K562 (cell line): ENCODE results near the gene ABHD14A. TPM values are rescaled to one million over a fixed set of nuclear protein-coding genes. Genes with fewer than 3 reads are reported as not detected.
A peak's percentile ranks its signal among the peaks of the same experiment; 100 is the strongest.

Source experiments
- ATAC-seq: fragments of 200-7000 bp; cut with Tn5 transposase; 3 replicates; pipeline ENCODE4 v1.9.1; 2020; ENCODE audit warnings: moderate library complexity
- BruUV-seq: library from RNA; stranded (reverse); fragments of 400-500 nt; replicated peaks from 2 replicates; lab custom pipeline; 2021; lab: Mats Ljungman, UMichigan
- CTCF ChIA-PET: fragments of 300-600 bp; formaldehyde crosslinking; extraction: SDS; loops from one replicate; lab custom pipeline; 2021; ENCODE audit warnings: low intra/inter-chr PET ratio; lab: Yijun Ruan, JAX
- POLR2A ChIA-PET: fragments of 300-600, 350-650 bp; sonication (Branson Sonifier 250); formaldehyde crosslinking; extraction: SDS; loops from one replicate; lab custom pipeline; 2021; ENCODE audit warnings: antibody characterized with exemption, inconsistent platforms; lab: Yijun Ruan, JAX
- DNase-seq, 4 experiments: peaks; one replicate each; pipeline versions ENCODE4 v3.0.0 to v3.0.0-alpha.2; 2011 to 2018; ENCODE audit warnings: low spot score in 3 of 4, mixed read lengths in 3 of 4; ENCODE audit errors: extremely low read depth in 1 of 4
- FAIRE-seq: peaks from 2 replicates; lab custom pipeline; 2011; peaks lifted over from hg19 to GRCh38; lab: Jason Lieb, UNC
- H2AFZ ChIP-seq: 2 replicates; pipeline ENCODE4 v1.6.0; 2011; ENCODE audit warnings: low read depth, low read length, control low read depth, inconsistent platforms
- H3K27ac ChIP-seq: fragments of 200-600 bp; 3 replicates; pipeline ENCODE4 v1.8.0; 2011; ENCODE audit warnings: low read depth, mild to moderate bottlenecking, control low read depth, inconsistent platforms, low read length, moderate library complexity, mixed read lengths; ENCODE audit errors: extremely low read depth
- H3K27me3 ChIP-seq, 2 experiments: fragments of 300-600 bp in 1 of 2; 2 replicates in 1 of 2; 3 replicates in 1 of 2; pipeline versions ENCODE4 v1.6.0 to v1.8.0; 2011; ENCODE audit warnings: inconsistent platforms in 2 of 2, low read length in 2 of 2, mild to moderate bottlenecking in 1 of 2, mixed read lengths in 1 of 2, moderate library complexity in 1 of 2; ENCODE audit not compliant: control insufficient read depth in 2 of 2, insufficient read depth in 2 of 2
- H3K36me3 ChIP-seq: fragments of 300-600 bp; 3 replicates; pipeline ENCODE4 v1.8.0; 2011; ENCODE audit warnings: mild to moderate bottlenecking, low read length, inconsistent platforms; ENCODE audit not compliant: control insufficient read depth, insufficient read depth
- H3K4me1 ChIP-seq, 2 experiments: fragments of 200-600 bp in 1 of 2; replicated peaks in 1 of 2; 2 replicates in 1 of 2; 3 replicates in 1 of 2; pipeline versions ENCODE4 v1.5.1 to v1.8.0; 2011; ENCODE audit warnings: inconsistent platforms in 2 of 2, low read length in 2 of 2, mild to moderate bottlenecking in 1 of 2, mixed read lengths in 1 of 2, moderate library complexity in 1 of 2; ENCODE audit not compliant: control insufficient read depth in 2 of 2, insufficient read depth in 2 of 2
- H3K4me2 ChIP-seq: 2 replicates; pipeline ENCODE4 v1.6.1; 2011; ENCODE audit warnings: low read length, control low read depth, inconsistent platforms, mixed read lengths; ENCODE audit not compliant: insufficient read depth
- H3K4me3 ChIP-seq: fragments of 200-600 bp; sonication (generic), shearing (Covaris generic); 2 replicates; pipeline ENCODE4 v1.5.1; 2016; ENCODE audit warnings: control low read depth, inconsistent platforms
- H3K79me2 ChIP-seq: fragments of 200-600 bp; 3 replicates; pipeline ENCODE4 v1.8.0; 2011; ENCODE audit warnings: low read length, inconsistent platforms; ENCODE audit not compliant: control insufficient read depth, insufficient read depth
- H3K9ac ChIP-seq, 2 experiments: 2 replicates each; pipeline versions ENCODE4 v1.6.0 to v1.6.1; 2011; ENCODE audit warnings: low read depth in 2 of 2, low read length in 2 of 2, control low read depth in 1 of 2, inconsistent platforms in 1 of 2, mild to moderate bottlenecking in 1 of 2, mixed read lengths in 1 of 2; ENCODE audit not compliant: insufficient read depth in 1 of 2
- H3K9me1 ChIP-seq: one replicate; pipeline ENCODE4 v1.6.0; 2011; ENCODE audit warnings: inconsistent platforms, mild to moderate bottlenecking, low read length, moderate library complexity; ENCODE audit not compliant: control insufficient read depth, insufficient read depth
- H3K9me3 ChIP-seq: replicated peaks from 2 replicates; pipeline ENCODE4 v1.5.1; 2011; ENCODE audit warnings: low read depth, low read length, inconsistent platforms; ENCODE audit not compliant: control insufficient read depth, insufficient read depth
- H4K20me1 ChIP-seq: replicated peaks from 2 replicates; pipeline ENCODE4 v1.6.1; 2011; ENCODE audit warnings: low read length, inconsistent platforms, mixed read lengths; ENCODE audit not compliant: control insufficient read depth, insufficient read depth
- ARNT ChIP-seq, 2 experiments: fragments of 450-650 bp; IDR thresholded peaks; 2 replicates each; pipeline ENCODE4 v1.6.1; 2016; ENCODE audit warnings: mild to moderate bottlenecking in 1 of 2
- CEBPB ChIP-seq: fragments of 450-650 bp; IDR thresholded peaks from 2 replicates; pipeline ENCODE4 v1.6.1; 2016; ENCODE audit warnings: missing genetic modification characterization, missing compliant biosample characterization
- CTCF ChIP-seq, 3 experiments: IDR thresholded peaks in 2 of 3; conservative IDR thresholded peaks in 1 of 3; 2 replicates each; pipeline ENCODE4 v1.5.1; 2011 to 2012; ENCODE audit warnings: low read length in 3 of 3, mild to moderate bottlenecking in 3 of 3, control low read depth in 2 of 3, improper control_type of control experiment in 1 of 3, inconsistent platforms in 1 of 3, low read depth in 1 of 3, mixed read lengths in 1 of 3, moderate library complexity in 1 of 3; ENCODE audit not compliant: insufficient read depth in 2 of 3
- MAZ ChIP-seq, 2 experiments: fragments of 450-650 bp in 1 of 2; sonication (generic) in 1 of 2; formaldehyde crosslinking; IDR thresholded peaks in 1 of 2; conservative IDR thresholded peaks in 1 of 2; 2 replicates each; pipeline versions ENCODE4 v1.4.0 to v1.5.0; 2020; ENCODE audit warnings: mild to moderate bottlenecking in 1 of 2, missing genetic modification reagents in 1 of 2
- ZNF592 ChIP-seq: fragments of 450-650 bp; IDR thresholded peaks from 2 replicates; pipeline ENCODE4 v1.6.1; 2017; ENCODE audit warnings: antibody characterized with exemption, mild to moderate bottlenecking
- WGBS: fragments of 100-300 bp; shearing (Covaris generic); methylation state at CpG from one replicate; pipeline ENCODE4 v1.1.6; 2016; ENCODE audit warnings: low coverage, mixed read lengths; ENCODE audit not compliant: insufficient coverage; ENCODE audit errors: missing lambda C conversion rate; 5-methylcytosine and 5-hydroxymethylcytosine counted together
- in situ Hi-C: fragments of 300-500 bp; cut with MboI; formaldehyde crosslinking; loops from 4 replicates; pipeline ENCODE4 v1.15.0; 2018; ENCODE audit warnings: inconsistent platforms, mixed read lengths
- intact Hi-C: fragments of 100-400 bp; cut with micrococcal nuclease; formaldehyde crosslinking; loops from 2 replicates; pipeline ENCODE4 v1.14.2; 2022
- polyA plus RNA-seq, 8 experiments: library from polyadenylated mRNA; depleted of rRNA in 4 of 8; stranded (reverse) in 5 of 8; unstranded in 3 of 8; fragments of >200 nt; fragmentation: Nextera tagmentation in 2 of 8; fragmentation: Illumina TruSeq in 1 of 8; extraction: Ambion mirVana in 2 of 8; extraction: Trizol in 1 of 8; gene quantifications; 2 replicates each; pipeline versions ENCODE4 v1.2.1 to v1.2.3, GENCODE V29; 2011 to 2014; ENCODE audit warnings: inconsistent platforms in 1 of 8, missing spikeins in 1 of 8
- total RNA-seq, 7 experiments: library from RNA; depleted of rRNA in 6 of 7; stranded (reverse); fragments of >200 nt in 6 of 7; fragmentation: Illumina TruSeq in 2 of 7; extraction: Trizol in 2 of 7; gene quantifications; 2 replicates each; pipeline versions ENCODE4 v1.2.1 to v1.2.3, GENCODE V29; 2011 to 2021; ENCODE audit warnings: low replicate concordance in 1 of 7
- TF ChIP-seq, protein P1 (sequence below): fragments of 450-650 bp; IDR thresholded peaks from 2 replicates; pipeline ENCODE4 v1.6.1; 2016; ENCODE audit warnings: missing biosample characterization, missing genetic modification characterization

ABHD14A gene
- total and polyA plus RNA-seq, 9 of the 15 experiments (the other 6 are each of a cell fraction or from before 2014, with no cell fraction given): 0.90 to 10.5 (median 8.3) TPM

GRCh38 chr3:52014613-52015012 is 39.7 kb downstream of the ABHD14A start:
- peak; percentile 75 for FAIRE-seq
- H3K4me2 ChIP-seq: no peak overlapping the region
- TF ChIP-seq ZNF592 (0 out of 2 replicates have a peak, but pooled peaks have one; percentile 55), CTCF (IDR thresholded peaks at IDR 0.05 in 2 of 3, conservative IDR thresholded peaks at IDR 0.05 in 1 of 3; ENCODE audit: insufficient read depth in 2 of 3, low read depth in 1 of 3, low read length in 3 of 3) (peak; percentile 60 to 65 (median 62)), CEBPB (no peak), MAZ (CRISPR knock-in tag; conservative IDR thresholded peaks at IDR 0.05 in 1 of 2, IDR thresholded peaks at IDR 0.05 in 1 of 2) (0 out of 4 replicates have a peak, but pooled peaks of 1 of the 2 experiments have one; percentile 28), ARNT (IDR thresholded peaks at IDR 0.05) (no peak)
- TF ChIP-seq, protein P1, sequence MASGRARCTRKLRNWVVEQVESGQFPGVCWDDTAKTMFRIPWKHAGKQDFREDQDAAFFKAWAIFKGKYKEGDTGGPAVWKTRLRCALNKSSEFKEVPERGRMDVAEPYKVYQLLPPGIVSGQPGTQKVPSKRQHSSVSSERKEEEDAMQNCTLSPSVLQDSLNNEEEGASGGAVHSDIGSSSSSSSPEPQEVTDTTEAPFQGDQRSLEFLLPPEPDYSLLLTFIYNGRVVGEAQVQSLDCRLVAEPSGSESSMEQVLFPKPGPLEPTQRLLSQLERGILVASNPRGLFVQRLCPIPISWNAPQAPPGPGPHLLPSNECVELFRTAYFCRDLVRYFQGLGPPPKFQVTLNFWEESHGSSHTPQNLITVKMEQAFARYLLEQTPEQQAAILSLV (tag): no peak

More at GRCh38 chr3:52014613-52015012, 39.7 kb downstream of the ABHD14A start:
- H4K20me1 ChIP-seq: no peaks in the 10 kb centered on the region
- no peaks in the 10 kb centered on the region for H3K36me3 ChIP-seq
- H3K27ac ChIP-seq: no peak overlapping the region; the same call in 2 of the 3 replicates
- no peaks in the 10 kb centered on the region for H3K79me2 ChIP-seq
- no peaks in the 10 kb centered on the region for H3K9me3 ChIP-seq
- no peaks in the 10 kb centered on the region for H3K27me3 ChIP-seq
- POLR2A ChIA-PET: interaction anchor here (1.3 kb wide), 1 partner anchor 19 kb away, joined by 6 read pairs; the partner anchor contains the start of gene RPL29
- ATAC-seq (peak; percentile 87), DNase-seq (peak; percentile 61 to 73 (median 68))
- CTCF ChIA-PET: no interaction called here
- intact Hi-C loops: no loop called here
- peak overlapping the region; percentile 77 for H2AFZ ChIP-seq
- in situ Hi-C loops: loop anchor here (5.0 to 25.0 kb wide), 2 partner anchors 33 to 373 kb away; no protein-coding TSS in a partner anchor
- BruUV-seq: no TSS peak
- 36% methylated on average over 8 of the region's 8 CpGs for WGBS
- no peaks in the 10 kb centered on the region for H3K9me1 ChIP-seq
- H3K4me3 ChIP-seq: no peak overlapping the region
- peak overlapping the region in 1 of 2 experiments; percentile 42; a peak in 1 of 4 replicates for H3K9ac ChIP-seq
- H3K4me1 ChIP-seq: peaks cover 20 to 30% of the 10 kb centered on the region in 2 experiments
